Measurements from ENCODE around the gene MED27. TPM values are rescaled to one million over a fixed set of nuclear protein-coding genes. Genes with fewer than 3 reads are reported as not detected.

MED27 gene
- total RNA-seq, 1 experiment from 2014 or later = 30.4 TPM

DNA sequence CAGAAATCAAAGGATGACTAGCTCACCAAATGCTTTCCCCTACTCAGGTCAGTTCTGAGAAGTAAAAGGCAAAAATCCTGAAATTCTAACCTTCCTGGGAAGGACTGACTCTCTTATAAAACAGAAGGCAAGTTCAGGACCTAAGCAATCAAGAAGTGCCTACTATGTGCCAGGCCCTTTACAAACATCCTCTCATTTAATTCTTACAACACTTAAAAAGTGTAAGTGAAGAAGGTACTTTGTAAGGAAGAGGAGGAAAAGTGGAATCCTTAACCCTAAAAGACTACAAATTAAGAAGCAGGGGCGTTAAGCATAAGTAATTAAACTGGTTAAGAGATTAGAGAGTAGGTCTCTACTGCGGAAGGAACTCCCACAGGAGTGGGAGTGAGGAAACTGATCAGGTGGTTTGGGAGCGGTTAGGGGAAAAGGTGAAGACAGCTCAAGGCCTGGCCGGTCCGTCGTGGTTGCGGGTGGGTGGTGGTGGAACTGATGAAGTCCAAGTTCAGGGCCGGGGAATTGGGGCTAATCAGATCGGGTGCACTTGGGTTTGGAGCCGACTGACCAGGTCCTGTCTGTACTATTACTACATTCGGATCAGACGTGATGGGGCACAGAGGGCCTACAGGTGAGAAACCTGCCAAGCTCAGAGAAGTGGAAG lies 839 bp downstream of the MED27 start:
- POLR2A ChIA-PET = no interaction called here
- H3K4me1 Mint-ChIP-seq (ENCODE audit: low read depth, unreplicated experiment) = peaks cover 14% of the 10 kb centered on the region
- H3K4me3 Mint-ChIP-seq (ENCODE audit: unreplicated experiment) = peak overlapping the region; percentile 97
- H3K36me3 ChIP-seq (ENCODE audit: control insufficient read depth, insufficient read depth, low read length) = no peaks in the 10 kb centered on the region
- H3K36me3 Mint-ChIP-seq (ENCODE audit: insufficient read depth, unreplicated experiment) = peaks cover 6% of the 10 kb centered on the region
- DNase-seq = no peak
- peak overlapping the region; percentile 66 for H3K4me3 ChIP-seq (ENCODE audit: low read depth, low read length)
- peaks cover 2% of the 10 kb centered on the region for H3K27me3 Mint-ChIP-seq (ENCODE audit: insufficient read depth, unreplicated experiment)
- CTCF ChIA-PET = no interaction called here
- H3K9me3 ChIP-seq = no peaks in the 10 kb centered on the region
- H3K9me3 Mint-ChIP-seq (ENCODE audit: unreplicated experiment) = no peaks in the 10 kb centered on the region
- BruUV-seq (replicated peaks) = no TSS peak
- TF ChIP-seq, protein P1, sequence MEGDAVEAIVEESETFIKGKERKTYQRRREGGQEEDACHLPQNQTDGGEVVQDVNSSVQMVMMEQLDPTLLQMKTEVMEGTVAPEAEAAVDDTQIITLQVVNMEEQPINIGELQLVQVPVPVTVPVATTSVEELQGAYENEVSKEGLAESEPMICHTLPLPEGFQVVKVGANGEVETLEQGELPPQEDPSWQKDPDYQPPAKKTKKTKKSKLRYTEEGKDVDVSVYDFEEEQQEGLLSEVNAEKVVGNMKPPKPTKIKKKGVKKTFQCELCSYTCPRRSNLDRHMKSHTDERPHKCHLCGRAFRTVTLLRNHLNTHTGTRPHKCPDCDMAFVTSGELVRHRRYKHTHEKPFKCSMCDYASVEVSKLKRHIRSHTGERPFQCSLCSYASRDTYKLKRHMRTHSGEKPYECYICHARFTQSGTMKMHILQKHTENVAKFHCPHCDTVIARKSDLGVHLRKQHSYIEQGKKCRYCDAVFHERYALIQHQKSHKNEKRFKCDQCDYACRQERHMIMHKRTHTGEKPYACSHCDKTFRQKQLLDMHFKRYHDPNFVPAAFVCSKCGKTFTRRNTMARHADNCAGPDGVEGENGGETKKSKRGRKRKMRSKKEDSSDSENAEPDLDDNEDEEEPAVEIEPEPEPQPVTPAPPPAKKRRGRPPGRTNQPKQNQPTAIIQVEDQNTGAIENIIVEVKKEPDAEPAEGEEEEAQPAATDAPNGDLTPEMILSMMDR (IDR thresholded peaks at IDR 0.05; ENCODE audit: insufficient read depth in 1 of 2, low read depth in 1 of 2, low read length in 1 of 2, severe bottlenecking in 1 of 2, unreplicated experiment in 1 of 2) = no peak
- peak overlapping the region; percentile 81 for H3K27ac Mint-ChIP-seq (ENCODE audit: unreplicated experiment)
- peaks cover 12% of the 10 kb centered on the region; the same call in 1 of the 2 replicates for H3K4me1 ChIP-seq
- intact Hi-C loops (cut with micrococcal nuclease; ENCODE audit: unreplicated experiment) = no loop called here
- no peaks in the 10 kb centered on the region for H3K27me3 ChIP-seq (replicated peaks; ENCODE audit: control insufficient read depth, insufficient read depth, low read length)

DNA sequence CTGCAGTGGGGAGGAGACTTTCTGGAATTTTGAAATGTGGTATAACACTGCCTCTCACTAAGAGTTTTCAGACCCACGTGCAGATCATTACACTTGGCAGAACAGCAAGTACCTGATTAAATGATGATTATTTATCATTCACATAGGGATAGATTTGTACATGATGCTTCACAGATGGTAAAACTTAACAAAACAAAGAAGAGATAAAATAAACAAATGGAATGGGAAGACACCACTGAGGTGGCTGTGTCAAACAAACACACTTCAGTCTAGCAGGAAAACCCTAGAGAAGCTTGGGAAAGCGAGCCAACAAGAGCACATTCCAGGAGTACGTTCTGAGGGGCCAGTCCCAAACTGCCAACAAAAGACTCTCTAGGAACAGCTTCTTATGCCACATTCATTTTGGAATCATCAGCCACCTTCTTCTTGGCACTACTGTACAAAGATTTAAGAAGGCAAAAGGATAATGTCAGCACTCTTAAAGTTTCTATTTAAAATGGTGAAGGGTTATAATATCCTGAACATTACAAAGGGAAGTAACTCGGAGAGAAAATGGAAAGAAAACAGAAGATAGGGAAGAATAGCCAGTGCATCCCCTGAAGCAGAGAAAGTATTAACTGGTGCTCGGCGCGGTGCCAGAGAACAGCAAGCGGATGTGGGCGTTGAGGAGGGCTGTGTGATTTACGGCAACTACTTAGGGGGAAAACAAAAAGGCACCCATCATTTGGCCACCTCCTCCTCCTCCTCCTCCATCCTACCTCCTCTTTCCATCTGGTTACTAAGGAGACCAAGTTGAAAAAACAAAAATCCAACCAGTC lies 1.6 kb downstream of the MED27 start:
- peaks cover 2% of the 10 kb centered on the region for H3K27me3 Mint-ChIP-seq (ENCODE audit: insufficient read depth, unreplicated experiment)
- peaks cover 13% of the 10 kb centered on the region for H3K36me3 Mint-ChIP-seq (ENCODE audit: insufficient read depth, unreplicated experiment)
- H3K27me3 ChIP-seq (replicated peaks; ENCODE audit: control insufficient read depth, insufficient read depth, low read length) = no peaks in the 10 kb centered on the region
- no TSS peak for BruUV-seq (replicated peaks)
- intact Hi-C loops (cut with micrococcal nuclease; ENCODE audit: unreplicated experiment) = no loop called here
- peak overlapping the region; percentile 97 for H3K4me3 Mint-ChIP-seq (ENCODE audit: unreplicated experiment)
- H3K4me1 ChIP-seq = peaks cover 12% of the 10 kb centered on the region; the same call in 1 of the 2 replicates
- no peak overlapping the region for H3K27ac Mint-ChIP-seq (ENCODE audit: unreplicated experiment)
- peak overlapping the region; percentile 66 for H3K4me3 ChIP-seq (ENCODE audit: low read depth, low read length)
- H3K4me1 Mint-ChIP-seq (ENCODE audit: low read depth, unreplicated experiment) = peaks cover 14% of the 10 kb centered on the region
- ChIA-PET POLR2A (interaction anchor here (0.7 kb wide), 1 partner anchor 46 kb away, joined by 3 read pairs; no protein-coding TSS in a partner anchor), CTCF (no interaction called here)
- H3K9me3 ChIP-seq = no peaks in the 10 kb centered on the region
- H3K9me3 Mint-ChIP-seq (ENCODE audit: unreplicated experiment) = no peaks in the 10 kb centered on the region
- TF ChIP-seq, protein P1 (IDR thresholded peaks at IDR 0.05; ENCODE audit: insufficient read depth in 1 of 2, low read depth in 1 of 2, low read length in 1 of 2, severe bottlenecking in 1 of 2, unreplicated experiment in 1 of 2) = no peak
- H3K36me3 ChIP-seq (ENCODE audit: control insufficient read depth, insufficient read depth, low read length) = no peaks in the 10 kb centered on the region
- no peak for DNase-seq

DNA sequence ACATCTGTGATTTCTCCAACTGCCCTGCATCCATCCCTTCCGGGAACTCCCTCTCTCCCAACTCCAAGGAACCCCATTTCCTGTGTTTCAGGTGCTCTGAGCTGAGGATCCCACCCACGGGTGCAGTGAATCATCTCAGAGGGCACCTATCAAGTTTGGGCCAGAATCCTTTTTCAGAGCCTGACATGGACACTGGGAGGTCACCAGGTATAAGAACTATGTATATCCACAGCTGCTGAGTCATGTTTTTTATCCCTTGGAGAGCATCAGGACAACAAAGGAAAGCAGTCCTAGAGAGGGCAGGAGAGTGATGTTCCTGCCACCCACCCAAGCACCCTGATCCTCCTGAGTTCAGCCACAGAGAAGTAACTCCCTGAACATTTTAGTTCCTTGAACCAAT lies 3.8 kb downstream of the MED27 start:
- no peak for DNase-seq
- Mint-ChIP-seq H3K36me3 (ENCODE audit: insufficient read depth, unreplicated experiment) (peaks cover 14% of the 10 kb centered on the region), H3K27me3 (ENCODE audit: insufficient read depth, unreplicated experiment) (no peaks in the 10 kb centered on the region), H3K27ac (ENCODE audit: unreplicated experiment) (no peak overlapping the region), H3K4me3 (ENCODE audit: unreplicated experiment) (no peak overlapping the region), H3K9me3 (ENCODE audit: unreplicated experiment) (no peaks in the 10 kb centered on the region), H3K4me1 (ENCODE audit: low read depth, unreplicated experiment) (peaks cover 14% of the 10 kb centered on the region)
- CTCF ChIA-PET = no interaction called here
- POLR2A ChIA-PET = interaction anchor here (0.7 kb wide), 1 partner anchor 308 kb away, joined by 4 read pairs; no protein-coding TSS in a partner anchor
- peaks cover 12% of the 10 kb centered on the region; the same call in 1 of the 2 replicates for H3K4me1 ChIP-seq
- no peaks in the 10 kb centered on the region for H3K36me3 ChIP-seq (ENCODE audit: control insufficient read depth, insufficient read depth, low read length)
- no peaks in the 10 kb centered on the region for H3K27me3 ChIP-seq (replicated peaks; ENCODE audit: control insufficient read depth, insufficient read depth, low read length)
- intact Hi-C loops (cut with micrococcal nuclease; ENCODE audit: unreplicated experiment) = no loop called here
- no peak overlapping the region for H3K4me3 ChIP-seq (ENCODE audit: low read depth, low read length)
- BruUV-seq (replicated peaks) = no TSS peak
- no peaks in the 10 kb centered on the region for H3K9me3 ChIP-seq
- TF ChIP-seq, protein P1 (IDR thresholded peaks at IDR 0.05; ENCODE audit: insufficient read depth in 1 of 2, low read depth in 1 of 2, low read length in 1 of 2, severe bottlenecking in 1 of 2, unreplicated experiment in 1 of 2) = no peak
